ENCODE results near the gene CKAP2.
"Not testable (repeated sequence)": the region's sequence is repeated elsewhere in the genome, so short reads cannot be mapped to it uniquely, and the experiment has no call there.

Gene CKAP2

DNA sequence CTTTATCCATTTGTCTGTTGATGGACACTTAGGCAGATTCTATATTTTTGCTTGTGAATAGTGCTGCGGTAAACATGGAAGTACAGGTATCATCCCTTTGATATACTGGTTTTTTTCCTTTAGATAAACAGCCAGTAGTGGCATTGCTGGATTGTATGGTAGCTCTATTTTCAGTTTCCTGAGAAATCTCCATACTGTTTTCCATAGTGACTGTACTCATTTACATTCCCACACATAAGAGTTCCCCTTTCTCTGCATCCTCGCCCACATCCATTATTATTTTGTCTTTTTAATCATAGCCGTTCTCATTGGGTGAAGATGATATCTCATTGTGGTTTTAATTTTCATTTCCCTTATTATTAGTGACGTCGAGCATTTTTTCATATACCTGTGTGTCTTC is 35.7 kb downstream of the CKAP2 start:
- not testable (repeated sequence) for H3K4me1 ChIP-seq (ENCODE audit: control insufficient read depth, insufficient read depth, low read length); H3K27ac ChIP-seq (ENCODE audit: low read length); H3K9me3 ChIP-seq (ENCODE audit: control insufficient read depth in 2 of 2, low read length in 2 of 2); H3K4me3 ChIP-seq (ENCODE audit: low read length in 2 of 2); H3K27me3 ChIP-seq (ENCODE audit: control insufficient read depth in 1 of 2, insufficient read depth in 2 of 2, low read length in 2 of 2); H3K36me3 ChIP-seq (ENCODE audit: control insufficient read depth in 2 of 2, insufficient read depth in 2 of 2, low read length in 2 of 2); H3K9ac ChIP-seq (ENCODE audit: low read length in 2 of 2)

DNA sequence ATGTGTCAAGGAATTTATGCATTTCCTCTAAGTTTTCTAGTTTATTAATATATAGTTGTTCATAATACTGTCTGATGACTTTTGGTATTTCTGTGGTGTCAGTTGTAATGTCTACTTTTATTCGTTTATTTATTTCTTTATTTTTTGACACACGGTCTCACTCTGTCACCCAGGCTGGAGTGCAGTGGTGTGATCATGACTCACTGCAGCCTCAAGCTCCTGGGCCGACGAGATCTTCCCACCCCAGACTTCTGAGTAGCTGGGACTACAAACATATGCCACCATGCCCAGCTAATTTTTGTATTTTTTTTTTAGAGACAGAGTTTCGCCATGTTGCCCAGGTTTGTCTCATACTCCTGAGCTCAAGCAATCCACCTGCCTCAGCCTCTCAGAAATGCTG is 39.0 kb downstream of the CKAP2 start:
- not testable (repeated sequence) for H3K9me3 ChIP-seq (ENCODE audit: control insufficient read depth in 2 of 2, low read length in 2 of 2); H3K36me3 ChIP-seq (ENCODE audit: control insufficient read depth in 2 of 2, insufficient read depth in 2 of 2, low read length in 2 of 2); H3K9ac ChIP-seq (ENCODE audit: low read length in 2 of 2); H3K27ac ChIP-seq (ENCODE audit: low read length); H3K27me3 ChIP-seq (ENCODE audit: control insufficient read depth in 1 of 2, insufficient read depth in 2 of 2, low read length in 2 of 2); H3K4me1 ChIP-seq (ENCODE audit: control insufficient read depth, insufficient read depth, low read length); H3K4me3 ChIP-seq (ENCODE audit: low read length in 2 of 2)

DNA sequence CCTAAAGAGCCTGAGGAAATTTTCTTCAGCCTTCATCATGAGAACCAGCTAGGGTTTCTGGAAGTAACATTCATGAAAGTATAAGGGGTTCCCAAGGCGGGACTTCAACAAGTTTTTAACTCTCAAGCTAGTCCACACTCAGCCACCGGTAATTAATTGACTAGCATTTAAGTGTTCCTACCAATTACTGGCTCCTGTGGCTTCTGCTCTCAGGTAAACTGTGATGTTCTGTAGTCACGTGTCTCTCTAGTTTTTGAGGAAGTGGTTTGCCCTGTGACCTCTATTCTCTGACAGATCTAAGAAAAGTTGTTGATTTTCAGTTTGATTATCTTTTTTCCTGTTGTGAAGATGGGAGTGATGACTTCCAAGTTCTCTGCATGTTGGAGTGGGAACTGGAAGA is 42.7 kb downstream of the CKAP2 start:
- not testable (repeated sequence) for H3K4me3 ChIP-seq (ENCODE audit: low read length in 2 of 2); H3K27ac ChIP-seq (ENCODE audit: low read length); H3K9ac ChIP-seq (ENCODE audit: low read length in 2 of 2); H3K36me3 ChIP-seq (ENCODE audit: control insufficient read depth in 2 of 2, insufficient read depth in 2 of 2, low read length in 2 of 2); H3K27me3 ChIP-seq (ENCODE audit: control insufficient read depth in 1 of 2, insufficient read depth in 2 of 2, low read length in 2 of 2); H3K9me3 ChIP-seq (ENCODE audit: control insufficient read depth in 2 of 2, low read length in 2 of 2); H3K4me1 ChIP-seq (ENCODE audit: control insufficient read depth, insufficient read depth, low read length)

DNA sequence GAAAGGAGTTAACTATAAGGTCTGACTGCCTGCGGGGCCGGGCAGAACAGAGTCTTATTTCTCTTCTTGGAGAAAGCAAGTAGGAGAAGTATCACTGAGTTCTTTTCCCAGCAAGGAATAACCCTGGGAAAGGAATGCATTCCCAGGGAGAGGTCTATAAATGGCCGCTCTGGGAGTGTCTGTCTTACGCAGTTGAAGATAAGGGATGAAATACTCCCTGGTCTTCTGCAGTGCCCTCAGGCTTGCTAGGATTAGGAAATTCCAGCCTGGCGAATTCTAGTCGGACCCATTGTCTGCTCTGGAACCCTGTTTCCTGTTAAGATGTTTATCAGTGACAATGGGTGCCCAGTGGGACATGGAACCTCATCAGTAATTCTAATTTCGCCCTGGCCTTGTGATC is 47.0 kb downstream of the CKAP2 start:
- H3K9ac ChIP-seq (ENCODE audit: low read length in 2 of 2); H3K27ac ChIP-seq (ENCODE audit: low read length); H3K36me3 ChIP-seq (ENCODE audit: control insufficient read depth in 2 of 2, insufficient read depth in 2 of 2, low read length in 2 of 2); H3K27me3 ChIP-seq (ENCODE audit: control insufficient read depth in 1 of 2, insufficient read depth in 2 of 2, low read length in 2 of 2); H3K4me1 ChIP-seq (ENCODE audit: control insufficient read depth, insufficient read depth, low read length); H3K4me3 ChIP-seq (ENCODE audit: low read length in 2 of 2); H3K9me3 ChIP-seq (ENCODE audit: control insufficient read depth in 2 of 2, low read length in 2 of 2): not testable (repeated sequence)

DNA sequence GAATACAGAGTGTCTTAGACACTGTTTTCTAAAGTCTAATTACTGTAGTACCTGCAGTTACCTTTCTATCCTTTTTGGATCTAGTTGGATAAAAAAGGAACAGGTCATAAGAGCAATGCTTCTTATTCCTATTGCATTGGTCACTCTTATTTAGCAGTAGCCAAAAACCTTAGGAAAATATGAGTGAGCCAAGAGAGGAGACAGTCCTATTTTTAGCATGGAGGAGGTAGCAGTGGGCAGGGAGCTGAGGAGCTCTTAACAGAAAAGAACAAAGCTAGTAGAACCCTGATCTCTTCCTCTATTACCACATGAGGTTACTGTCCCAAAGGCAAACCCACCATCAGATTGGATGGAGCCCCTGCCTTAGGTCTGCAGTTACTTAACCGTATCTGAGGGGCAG is 50.6 kb downstream of the CKAP2 start:
- H3K36me3 ChIP-seq (ENCODE audit: control insufficient read depth in 2 of 2, insufficient read depth in 2 of 2, low read length in 2 of 2); H3K27ac ChIP-seq (ENCODE audit: low read length); H3K27me3 ChIP-seq (ENCODE audit: control insufficient read depth in 1 of 2, insufficient read depth in 2 of 2, low read length in 2 of 2); H3K9ac ChIP-seq (ENCODE audit: low read length in 2 of 2); H3K4me3 ChIP-seq (ENCODE audit: low read length in 2 of 2); H3K9me3 ChIP-seq (ENCODE audit: control insufficient read depth in 2 of 2, low read length in 2 of 2); H3K4me1 ChIP-seq (ENCODE audit: control insufficient read depth, insufficient read depth, low read length): not testable (repeated sequence)

DNA sequence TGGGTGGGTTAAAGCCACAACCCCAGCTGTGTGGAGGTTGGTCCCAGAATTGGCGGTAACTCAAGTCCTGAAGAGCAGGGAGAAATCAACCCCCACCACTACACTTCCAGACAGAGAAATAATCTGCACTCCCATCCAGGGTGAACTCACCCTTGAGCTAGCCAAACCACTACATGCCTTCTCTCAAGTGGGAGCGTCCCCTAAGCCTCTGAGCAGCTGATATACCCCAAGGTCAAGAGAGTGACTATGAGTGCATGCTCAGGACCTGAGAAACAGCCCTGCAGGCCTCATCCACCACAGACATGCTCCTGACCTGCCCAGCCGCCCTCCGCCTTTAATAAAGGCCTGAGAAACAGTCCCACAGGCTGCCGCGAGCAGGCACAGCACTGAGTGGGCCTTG is 54.3 kb downstream of the CKAP2 start:
- not testable (repeated sequence) for H3K36me3 ChIP-seq (ENCODE audit: control insufficient read depth in 2 of 2, insufficient read depth in 2 of 2, low read length in 2 of 2); H3K4me3 ChIP-seq (ENCODE audit: low read length in 2 of 2); H3K9me3 ChIP-seq (ENCODE audit: control insufficient read depth in 2 of 2, low read length in 2 of 2); H3K27ac ChIP-seq (ENCODE audit: low read length); H3K9ac ChIP-seq (ENCODE audit: low read length in 2 of 2); H3K27me3 ChIP-seq (ENCODE audit: control insufficient read depth in 1 of 2, insufficient read depth in 2 of 2, low read length in 2 of 2); H3K4me1 ChIP-seq (ENCODE audit: control insufficient read depth, insufficient read depth, low read length)

DNA sequence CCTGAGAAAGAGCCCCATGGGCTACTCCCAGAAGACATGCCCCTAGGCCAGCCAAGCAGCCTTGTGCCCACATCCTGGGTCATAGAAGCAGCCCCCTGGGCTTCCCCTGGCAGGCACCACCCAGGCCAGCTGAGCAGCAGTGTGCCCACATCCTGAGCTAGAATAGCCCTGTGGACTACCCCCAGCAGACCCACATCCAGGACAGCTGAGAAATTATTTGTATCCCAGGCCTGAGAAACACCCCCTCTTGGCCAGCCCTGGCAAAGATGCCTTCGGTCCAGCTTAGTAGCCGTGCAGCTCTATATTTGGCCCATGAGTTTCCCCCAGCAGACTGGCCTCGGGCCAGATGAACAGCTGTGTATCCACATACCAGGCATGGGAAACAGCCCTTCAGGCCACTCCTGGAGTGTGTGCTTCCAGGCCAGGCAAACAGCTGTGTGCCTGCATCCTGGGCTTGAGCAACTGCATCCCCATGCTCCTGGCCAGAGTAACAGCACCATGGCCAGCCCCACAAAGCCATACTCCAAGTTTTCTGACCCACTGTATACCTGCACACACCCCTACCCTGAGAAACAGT is 55.0 kb downstream of the CKAP2 start:
- not testable (repeated sequence) for H3K4me3 ChIP-seq (ENCODE audit: low read length in 2 of 2); H3K9me3 ChIP-seq (ENCODE audit: control insufficient read depth in 2 of 2, low read length in 2 of 2); H3K4me1 ChIP-seq (ENCODE audit: control insufficient read depth, insufficient read depth, low read length); H3K27ac ChIP-seq (ENCODE audit: low read length); H3K9ac ChIP-seq (ENCODE audit: low read length in 2 of 2); H3K36me3 ChIP-seq (ENCODE audit: control insufficient read depth in 2 of 2, insufficient read depth in 2 of 2, low read length in 2 of 2); H3K27me3 ChIP-seq (ENCODE audit: control insufficient read depth in 1 of 2, insufficient read depth in 2 of 2, low read length in 2 of 2)

DNA sequence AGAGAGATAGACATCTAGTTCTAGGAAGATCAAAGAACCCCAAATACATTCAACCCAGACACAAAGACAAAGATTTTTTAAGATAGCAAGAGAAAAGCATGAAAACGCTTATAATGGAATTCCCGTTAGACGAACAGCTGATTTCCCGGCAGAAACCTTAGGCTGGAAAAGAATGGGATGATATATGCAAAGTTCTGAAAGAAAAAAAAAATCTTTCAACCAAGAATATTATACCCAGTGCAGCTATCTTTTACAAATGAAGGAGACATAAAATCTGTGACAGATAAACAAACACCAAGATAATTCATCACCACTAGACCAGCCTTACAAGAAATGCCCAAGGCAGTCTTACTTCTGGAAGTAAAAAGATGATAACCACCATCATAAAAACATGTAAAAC is 56.3 kb downstream of the CKAP2 start:
- H3K9me3 ChIP-seq (ENCODE audit: control insufficient read depth in 2 of 2, low read length in 2 of 2); H3K9ac ChIP-seq (ENCODE audit: low read length in 2 of 2); H3K4me3 ChIP-seq (ENCODE audit: low read length in 2 of 2); H3K27me3 ChIP-seq (ENCODE audit: control insufficient read depth in 1 of 2, insufficient read depth in 2 of 2, low read length in 2 of 2); H3K4me1 ChIP-seq (ENCODE audit: control insufficient read depth, insufficient read depth, low read length); H3K27ac ChIP-seq (ENCODE audit: low read length); H3K36me3 ChIP-seq (ENCODE audit: control insufficient read depth in 2 of 2, insufficient read depth in 2 of 2, low read length in 2 of 2): not testable (repeated sequence)

DNA sequence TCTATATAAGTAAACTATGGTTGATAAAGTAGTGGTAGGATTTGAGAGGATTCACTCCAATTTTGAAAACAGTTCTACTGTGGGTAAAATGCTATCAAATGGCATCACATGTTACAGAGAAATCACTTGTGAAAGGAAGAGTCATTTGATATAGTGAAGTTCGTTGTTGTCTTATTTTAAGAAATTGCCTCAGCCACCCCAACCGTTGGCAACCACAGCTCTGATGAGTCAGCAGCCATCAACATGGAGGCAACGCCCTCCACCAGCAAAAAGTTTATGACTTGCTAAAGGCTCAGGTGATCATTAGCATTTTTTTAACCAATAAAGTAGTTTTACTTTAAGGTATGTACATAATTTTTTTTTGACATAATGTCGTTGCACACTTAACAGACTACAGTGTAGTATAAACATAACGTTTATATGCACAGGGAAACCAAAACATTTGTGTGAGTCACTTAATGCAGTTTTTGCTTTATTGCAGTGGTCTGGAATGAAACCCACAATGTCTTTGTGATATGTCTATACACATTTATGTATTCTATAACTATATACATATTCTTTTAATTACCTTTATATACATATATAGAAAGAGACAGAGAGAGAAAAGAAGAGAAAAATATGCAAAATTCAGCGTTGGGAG is 58.8 kb downstream of the CKAP2 start:
- not testable (repeated sequence) for H3K4me3 ChIP-seq (ENCODE audit: low read length in 2 of 2); H3K27ac ChIP-seq (ENCODE audit: low read length); H3K36me3 ChIP-seq (ENCODE audit: control insufficient read depth in 2 of 2, insufficient read depth in 2 of 2, low read length in 2 of 2); H3K9me3 ChIP-seq (ENCODE audit: control insufficient read depth in 2 of 2, low read length in 2 of 2); H3K27me3 ChIP-seq (ENCODE audit: control insufficient read depth in 1 of 2, insufficient read depth in 2 of 2, low read length in 2 of 2); H3K9ac ChIP-seq (ENCODE audit: low read length in 2 of 2); H3K4me1 ChIP-seq (ENCODE audit: control insufficient read depth, insufficient read depth, low read length)

DNA sequence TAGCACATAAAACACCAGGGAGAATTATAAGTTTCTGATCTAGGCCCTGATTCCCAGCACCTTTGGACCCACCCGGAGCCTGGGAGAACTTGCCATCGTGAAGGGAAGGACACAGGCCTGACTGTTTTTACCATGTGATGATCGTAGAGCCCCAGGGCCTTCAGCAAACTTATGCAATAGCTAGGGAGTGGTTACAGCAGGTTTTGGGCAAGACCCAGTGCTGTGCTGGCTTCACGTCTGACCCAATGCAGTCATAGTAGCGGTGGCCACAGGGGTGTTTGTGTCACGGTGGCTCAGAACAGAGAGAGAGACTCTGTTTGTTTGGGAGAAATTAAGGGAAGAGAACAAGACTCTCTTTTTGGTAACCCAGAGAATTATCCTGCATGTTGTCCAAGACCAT is 68.0 kb downstream of the CKAP2 start:
- H3K9me3 ChIP-seq (ENCODE audit: control insufficient read depth in 2 of 2, low read length in 2 of 2); H3K27me3 ChIP-seq (ENCODE audit: control insufficient read depth in 1 of 2, insufficient read depth in 2 of 2, low read length in 2 of 2); H3K4me3 ChIP-seq (ENCODE audit: low read length in 2 of 2); H3K36me3 ChIP-seq (ENCODE audit: control insufficient read depth in 2 of 2, insufficient read depth in 2 of 2, low read length in 2 of 2); H3K9ac ChIP-seq (ENCODE audit: low read length in 2 of 2); H3K4me1 ChIP-seq (ENCODE audit: control insufficient read depth, insufficient read depth, low read length); H3K27ac ChIP-seq (ENCODE audit: low read length): not testable (repeated sequence)
